Renal pelvis (tissue), 4 donors: ENCODE measurements around the gene TNK1. TPM values are rescaled to one million over a fixed set of nuclear protein-coding genes. Genes with fewer than 3 reads are reported as not detected.
A peak's percentile ranks its signal among the peaks of the same experiment; 100 is the strongest.

Experiments used
- DNase-seq: peaks from one replicate; pipeline ENCODE4 v3.0.0-alpha.2; 2013
- polyA plus RNA-seq, 3 donors: library from polyadenylated mRNA; unstranded; fragments of 120-200 nt; gene quantifications; one replicate each; pipeline ENCODE4 v1.2.1, GENCODE V29; 2013; ENCODE audit not compliant: insufficient read length in 3 of 3

Gene TNK1
- polyA plus RNA-seq, 3 donors = 5.7 to 7.9 (median 6.1) TPM

DNA sequence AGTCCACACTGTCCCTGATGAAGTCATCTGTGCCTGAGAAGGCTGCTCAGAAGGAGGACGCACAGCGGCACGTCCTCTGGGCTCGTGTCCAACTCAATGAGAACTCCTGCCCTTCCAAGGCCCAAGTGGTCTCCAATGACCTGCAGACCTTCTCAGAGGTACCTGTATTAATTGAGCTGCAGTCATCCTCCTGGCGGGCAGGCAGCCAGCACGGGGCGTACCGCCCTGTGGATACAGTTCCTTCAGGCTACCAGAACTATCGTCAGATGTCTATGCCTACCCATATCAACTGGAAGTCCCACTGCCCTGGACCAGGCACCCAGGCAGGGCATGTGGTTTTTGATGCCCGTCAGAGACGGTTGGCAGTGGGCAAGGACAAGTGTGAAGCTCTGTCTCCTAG lies 51.4 kb downstream of the TNK1 start:
- no peak for DNase-seq

DNA sequence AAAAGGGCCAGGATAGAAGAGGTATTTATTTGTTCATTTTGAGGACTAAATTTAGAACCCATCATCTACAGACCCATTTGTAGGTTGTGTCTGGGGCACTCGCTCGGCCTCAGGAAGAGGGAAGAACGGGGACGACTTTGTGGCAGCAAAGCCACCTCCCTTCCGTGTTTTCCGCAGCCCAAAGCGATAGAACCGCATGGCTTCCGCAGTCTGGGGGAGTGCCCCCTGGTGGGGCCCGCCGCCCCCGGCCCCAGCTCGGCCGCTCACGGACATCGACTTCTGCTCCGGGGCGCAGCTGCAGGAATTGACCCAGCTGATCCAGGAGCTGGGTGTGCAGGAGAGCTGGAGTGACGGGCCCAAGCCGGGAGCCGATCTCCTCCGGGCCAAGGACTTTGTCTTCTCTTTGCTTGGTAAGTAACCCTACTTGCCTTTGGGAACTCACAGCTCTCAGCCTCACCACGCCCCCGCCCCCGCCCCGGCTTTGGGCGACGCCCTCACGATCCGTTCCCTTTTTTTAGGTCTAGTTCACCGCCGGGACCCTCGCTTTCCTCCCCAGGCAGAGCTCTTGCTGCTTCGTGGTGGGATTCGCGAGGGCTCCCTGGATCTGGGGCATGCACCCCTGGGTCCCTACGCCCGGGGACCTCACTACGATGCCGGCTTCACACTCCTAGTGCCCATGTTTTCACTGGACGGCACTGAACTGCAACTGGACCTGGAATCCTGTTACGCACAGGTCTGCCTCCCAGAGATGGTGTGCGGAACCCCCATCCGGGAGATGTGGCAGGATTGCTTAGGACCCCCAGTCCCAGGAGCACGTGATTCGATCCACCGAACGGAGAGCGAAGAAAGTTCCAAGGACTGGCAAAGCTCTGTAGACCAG lies 55.0 kb downstream of the TNK1 start:
- DNase-seq = no peak

DNA sequence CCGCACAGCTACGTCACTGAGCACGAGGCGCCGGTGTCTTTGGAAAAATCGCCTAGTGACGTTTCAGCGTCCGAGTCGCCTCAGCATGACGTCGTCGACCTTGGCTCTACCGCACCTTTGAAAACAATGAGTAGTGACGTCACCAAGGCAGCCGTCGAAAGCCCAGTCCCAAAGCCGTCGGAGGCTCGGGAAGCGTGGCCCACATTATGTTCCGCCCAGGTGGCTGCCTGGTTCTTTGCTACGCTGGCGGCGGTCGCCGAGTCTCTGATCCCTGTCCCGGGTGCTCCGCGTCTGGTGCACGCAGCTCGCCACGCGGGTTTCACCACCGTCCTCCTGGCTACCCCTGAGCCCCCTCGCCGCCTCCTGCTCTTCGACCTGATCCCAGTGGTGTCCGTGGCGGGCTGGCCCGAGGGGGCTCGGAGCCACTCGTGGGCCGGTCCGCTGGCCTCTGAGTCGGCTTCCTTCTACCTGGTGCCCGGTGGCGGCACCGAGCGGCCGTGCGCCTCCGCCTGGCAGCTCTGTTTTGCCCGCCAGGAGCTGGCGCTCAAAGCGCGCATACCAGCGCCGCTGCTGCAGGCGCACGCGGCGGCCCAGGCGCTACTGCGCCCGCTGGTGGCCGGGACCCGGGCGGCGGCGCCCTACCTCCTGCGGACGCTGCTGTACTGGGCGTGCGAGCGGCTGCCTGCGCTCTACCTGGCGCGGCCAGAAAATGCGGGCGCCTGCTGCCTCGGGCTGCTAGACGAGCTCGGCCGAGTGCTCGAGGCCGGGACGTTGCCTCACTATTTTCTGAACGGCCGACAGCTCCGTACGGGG lies 55.9 kb downstream of the TNK1 start:
- peak; percentile 84 for DNase-seq

DNA sequence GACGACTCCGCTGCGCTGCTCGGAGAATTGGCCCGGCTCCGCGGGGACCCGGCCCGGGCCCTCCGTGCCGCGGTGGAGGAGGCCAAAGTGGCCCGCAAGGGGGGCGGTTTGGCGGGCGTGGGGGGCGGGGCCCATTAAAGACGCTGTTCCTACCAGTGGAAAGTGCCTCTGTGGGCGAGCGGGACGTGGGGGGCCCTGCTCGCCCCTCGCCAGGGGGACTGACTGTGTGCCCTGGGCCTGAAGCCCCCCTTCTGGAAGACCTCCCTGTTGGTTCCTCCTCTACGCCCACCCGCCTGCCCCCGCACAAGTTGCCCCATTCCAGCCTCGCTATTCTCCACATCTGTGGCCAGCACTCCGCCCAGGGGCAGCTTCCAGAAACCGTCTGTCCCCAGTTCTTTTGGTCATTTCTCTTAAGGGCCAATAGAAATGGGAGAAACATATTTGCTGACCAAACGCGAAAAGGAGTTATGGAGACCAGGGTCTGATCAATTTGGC lies 56.5 kb downstream of the TNK1 start:
- no peak for DNase-seq

DNA sequence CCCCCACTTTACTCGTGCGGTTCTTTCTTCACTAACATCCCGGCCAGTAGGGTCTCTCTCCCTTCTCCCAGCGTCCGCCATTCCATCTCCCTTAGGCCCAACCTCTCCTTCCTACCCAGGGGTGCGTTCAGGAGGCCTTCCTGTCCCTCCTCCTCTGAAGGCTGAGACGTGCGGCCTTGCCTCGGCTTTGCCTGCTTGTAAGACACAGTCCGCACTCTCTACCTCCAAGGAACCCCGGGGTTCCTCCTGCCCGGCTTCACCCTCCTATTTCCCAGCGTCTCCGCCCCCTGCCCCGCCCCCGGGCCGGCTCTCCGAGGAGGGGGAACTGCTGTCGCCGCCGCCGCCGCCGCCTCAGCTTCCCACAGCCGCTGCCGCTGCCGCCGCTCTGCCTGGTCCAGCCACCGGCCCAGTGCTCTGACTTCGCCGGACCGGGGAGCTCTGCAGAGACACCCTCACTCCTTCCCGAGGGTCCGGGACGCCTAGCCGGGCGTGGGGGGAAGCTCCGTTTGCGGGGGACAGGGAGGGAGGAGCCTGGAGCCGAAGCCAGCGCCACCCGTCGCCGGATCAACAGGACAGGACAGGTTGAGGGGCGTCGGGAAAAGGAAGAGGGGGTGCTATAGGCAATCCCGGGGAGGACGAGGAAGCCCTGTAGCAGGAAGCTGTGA lies 57.2 kb downstream of the TNK1 start:
- DNase-seq = no peak

DNA sequence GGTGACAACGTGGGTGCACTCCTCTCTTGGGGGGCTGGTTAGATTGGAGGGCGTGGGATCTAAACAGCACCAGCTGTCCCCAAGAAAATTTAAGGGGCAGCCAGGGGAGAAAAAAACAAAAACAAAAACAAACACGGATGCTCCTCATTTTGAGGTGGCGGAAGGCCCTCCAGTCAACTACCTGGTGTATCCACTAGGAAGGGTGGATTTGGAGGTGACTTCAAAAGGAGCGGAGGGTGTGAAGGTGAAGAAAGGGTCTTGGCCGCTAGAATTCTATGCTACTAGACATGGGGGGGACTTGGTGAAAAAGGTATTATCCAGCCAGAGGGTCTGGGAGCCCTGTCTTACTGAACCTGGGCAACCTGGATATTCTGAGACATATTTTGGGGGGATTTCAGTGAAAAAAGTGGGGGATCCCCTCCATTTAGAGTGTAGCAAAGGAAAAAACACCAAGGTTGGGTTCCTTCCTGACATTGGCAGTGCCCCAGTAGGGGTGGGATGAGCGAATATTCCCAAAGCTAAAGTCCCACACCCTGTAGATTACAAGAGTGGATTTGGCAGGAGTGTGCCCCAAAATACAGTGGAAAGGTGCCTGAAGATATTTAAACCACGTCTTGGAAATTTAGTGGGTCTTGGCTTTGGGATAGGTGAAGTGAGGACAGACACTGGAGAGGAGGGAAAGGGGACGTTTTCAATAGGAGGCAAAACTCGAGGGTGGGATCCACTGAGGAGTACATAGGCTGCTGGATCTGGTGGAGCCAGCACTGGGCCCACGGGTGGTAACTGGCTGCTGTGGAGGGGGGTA lies 58.0 kb downstream of the TNK1 start:
- no peak for DNase-seq

Other genes with a start within 250 kb of the TNK1 start
- gene ASGR1, start 201.7 kb upstream of the TNK1 start, polyA plus RNA-seq = 10 to 100 TPM in 1 of 3 donors, 1 to 10 TPM in 2; 8.1 to 10.6 (median 8.6) TPM
- gene DLG4, start 161.3 kb upstream of the TNK1 start, polyA plus RNA-seq = 10 to 100 TPM; 32.1 to 39.7 (median 35.3) TPM
- gene ACADVL, start 161.2 kb upstream of the TNK1 start, polyA plus RNA-seq = 100 to 1,000 TPM; 488 to 565 (median 530) TPM
- 10 to 100 TPM; 62.4 to 66.1 (median 64.6) TPM for gene DVL2, start 146.6 kb upstream of the TNK1 start, polyA plus RNA-seq
- gene PHF23, start 141.6 kb upstream of the TNK1 start, polyA plus RNA-seq = 10 to 100 TPM; 59.0 to 72.3 (median 64.3) TPM
- gene GABARAP, start 138.6 kb upstream of the TNK1 start, polyA plus RNA-seq = 100 to 1,000 TPM; 456 to 505 (median 482) TPM
- gene CTDNEP1, start 129.4 kb upstream of the TNK1 start, polyA plus RNA-seq = 100 to 1,000 TPM; 145 to 149 (median 146) TPM
- gene ELP5, start 128.9 kb upstream of the TNK1 start, polyA plus RNA-seq = 10 to 100 TPM; 53.8 to 63.4 (median 57.1) TPM
- 10 to 100 TPM; 45.0 to 67.5 (median 58.4) TPM for gene CLDN7, start 118.6 kb upstream of the TNK1 start, polyA plus RNA-seq
- gene SLC2A4, start 99.4 kb upstream of the TNK1 start, polyA plus RNA-seq = 1 to 10 TPM; 1.8 to 3.7 (median 2.5) TPM
- gene YBX2, start 86.5 kb upstream of the TNK1 start, polyA plus RNA-seq = 1 to 10 TPM; 4.0 to 4.7 (median 4.2) TPM
- gene EIF5A, start 73.5 kb upstream of the TNK1 start, polyA plus RNA-seq = 100 to 1,000 TPM; 289 to 360 (median 348) TPM
- 100 to 1,000 TPM in 1 of 3 donors, 10 to 100 TPM in 2; 96.6 to 102 (median 97.8) TPM for gene GPS2, start 65.7 kb upstream of the TNK1 start, polyA plus RNA-seq
- gene NEURL4, start 51.8 kb upstream of the TNK1 start, polyA plus RNA-seq = 10 to 100 TPM; 32.4 to 37.7 (median 35.8) TPM
- 10 to 100 TPM in 1 of 3 donors, 1 to 10 TPM in 2; 7.0 to 10.2 (median 9.8) TPM for gene ACAP1, start 44.6 kb upstream of the TNK1 start, polyA plus RNA-seq
- gene KCTD11, start 28.9 kb upstream of the TNK1 start, polyA plus RNA-seq = 10 to 100 TPM; 11.8 to 14.5 (median 13.1) TPM
- gene TMEM95, start 25.9 kb upstream of the TNK1 start, polyA plus RNA-seq = not detected
- gene PLSCR3, start 13.4 kb downstream of the TNK1 start, polyA plus RNA-seq = 10 to 100 TPM; 37.4 to 45.5 (median 41.1) TPM
- gene TMEM256, start 23.0 kb downstream of the TNK1 start, polyA plus RNA-seq = 100 to 1,000 TPM in 1 of 3 donors, 10 to 100 TPM in 2; 83.2 to 104 (median 93.7) TPM
- 10 to 100 TPM; 27.6 to 31.3 (median 29.4) TPM for gene NLGN2, start 26.8 kb downstream of the TNK1 start, polyA plus RNA-seq
- not detected for gene SPEM1, start 39.2 kb downstream of the TNK1 start, polyA plus RNA-seq
- gene SPEM2, start 44.5 kb downstream of the TNK1 start, polyA plus RNA-seq = not detected
- gene SPEM3, start 47.8 kb downstream of the TNK1 start, polyA plus RNA-seq = not detected
- gene TMEM102, start 54.3 kb downstream of the TNK1 start, polyA plus RNA-seq = 1 to 10 TPM; 4.4 to 5.5 (median 5.1) TPM
- gene FGF11, start 58.4 kb downstream of the TNK1 start, polyA plus RNA-seq = 1 to 10 TPM; 5.9 to 6.7 (median 6.0) TPM
- gene CHRNB1, start 64.0 kb downstream of the TNK1 start, polyA plus RNA-seq = 10 to 100 TPM in 2 of 3 donors, 1 to 10 TPM in 1; 9.0 to 12.1 (median 10.7) TPM
- gene ZBTB4, start 98.5 kb downstream of the TNK1 start, polyA plus RNA-seq = 10 to 100 TPM; 40.8 to 49.5 (median 47.1) TPM
- gene SLC35G6, start 100.4 kb downstream of the TNK1 start, polyA plus RNA-seq = under 1 TPM; 0.20 to 0.67 (median 0.52) TPM
- 100 to 1,000 TPM; 142 to 149 (median 143) TPM for gene POLR2A, start 103.3 kb downstream of the TNK1 start, polyA plus RNA-seq
- gene TNFSF12, start 168.0 kb downstream of the TNK1 start, polyA plus RNA-seq = 10 to 100 TPM; 25.7 to 30.1 (median 28.2) TPM
- 10 to 100 TPM; 12.8 to 18.2 (median 13.5) TPM for gene TNFSF13, start 177.7 kb downstream of the TNK1 start, polyA plus RNA-seq
- 10 to 100 TPM; 61.2 to 77.8 (median 73.5) TPM for gene SENP3, start 180.8 kb downstream of the TNK1 start, polyA plus RNA-seq
- 10 to 100 TPM; 58.8 to 76.9 (median 62.4) TPM for gene CD68, start 198.5 kb downstream of the TNK1 start, polyA plus RNA-seq
- gene MPDU1, start 202.8 kb downstream of the TNK1 start, polyA plus RNA-seq = 100 to 1,000 TPM; 106 to 126 (median 123) TPM
- 1 to 10 TPM; 3.7 to 4.9 (median 3.8) TPM for gene SOX15, start 209.0 kb downstream of the TNK1 start, polyA plus RNA-seq
- 10 to 100 TPM; 48.9 to 54.0 (median 52.3) TPM for gene FXR2, start 233.8 kb downstream of the TNK1 start, polyA plus RNA-seq
- gene SAT2, start 246.7 kb downstream of the TNK1 start, polyA plus RNA-seq = 100 to 1,000 TPM; 145 to 161 (median 161) TPM
- gene SHBG, start 249.0 kb downstream of the TNK1 start, polyA plus RNA-seq = 1 to 10 TPM; 4.6 to 7.3 (median 6.4) TPM